ENCODE results near the gene FRRS1L.

GRCh38 chr9:109163194-109163593 lies 3.9 kb downstream of the FRRS1L start:
- TF ChIP-seq EZH2 (IDR thresholded peaks at IDR 0.05) (no peak), POLR2AphosphoS5 (IDR thresholded peaks at IDR 0.05; ENCODE audit: borderline replicate concordance, low read depth, low read length) (no peak)
